ENCODE results near the gene GNG10.
A peak's percentile ranks its signal among the peaks of the same experiment; 100 is the strongest.

Gene GNG10

DNA sequence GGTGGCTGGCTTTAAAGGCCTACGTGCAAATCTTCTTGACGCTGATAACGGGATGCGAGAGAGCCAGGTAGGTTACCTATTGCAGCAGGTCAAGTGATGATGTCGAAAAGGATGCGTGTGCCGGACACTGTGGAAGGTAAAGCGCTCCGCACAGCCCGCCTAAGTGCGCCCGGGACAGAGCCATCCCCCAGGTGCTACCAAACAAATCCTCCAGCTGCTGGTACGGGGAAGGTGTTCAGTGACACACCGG, 30.5 kb upstream of the GNG10 start (continued):
- no peak for TF ChIP-seq BCL11B (tag by site-specific recombination; IDR thresholded peaks at IDR 0.05; ENCODE audit: low read depth)
- TF ChIP-seq ZNF747 (tag by site-specific recombination; IDR thresholded peaks at IDR 0.05): no peak
- no peak for TF ChIP-seq ZNF658 (tag by site-specific recombination; IDR thresholded peaks at IDR 0.05)
- TF ChIP-seq, protein P1, sequence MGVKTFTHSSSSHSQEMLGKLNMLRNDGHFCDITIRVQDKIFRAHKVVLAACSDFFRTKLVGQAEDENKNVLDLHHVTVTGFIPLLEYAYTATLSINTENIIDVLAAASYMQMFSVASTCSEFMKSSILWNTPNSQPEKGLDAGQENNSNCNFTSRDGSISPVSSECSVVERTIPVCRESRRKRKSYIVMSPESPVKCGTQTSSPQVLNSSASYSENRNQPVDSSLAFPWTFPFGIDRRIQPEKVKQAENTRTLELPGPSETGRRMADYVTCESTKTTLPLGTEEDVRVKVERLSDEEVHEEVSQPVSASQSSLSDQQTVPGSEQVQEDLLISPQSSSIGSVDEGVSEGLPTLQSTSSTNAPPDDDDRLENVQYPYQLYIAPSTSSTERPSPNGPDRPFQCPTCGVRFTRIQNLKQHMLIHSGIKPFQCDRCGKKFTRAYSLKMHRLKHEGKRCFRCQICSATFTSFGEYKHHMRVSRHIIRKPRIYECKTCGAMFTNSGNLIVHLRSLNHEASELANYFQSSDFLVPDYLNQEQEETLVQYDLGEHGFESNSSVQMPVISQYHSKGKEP (tag by site-specific recombination; IDR thresholded peaks at IDR 0.05): no peak
- TF ChIP-seq ZNF266 (tag by site-specific recombination; IDR thresholded peaks at IDR 0.05; ENCODE audit: low read depth): no peak
- no peak for TF ChIP-seq ZNF174 (tag by site-specific recombination; IDR thresholded peaks at IDR 0.05)
- TF ChIP-seq ZBTB48 (tag by site-specific recombination; IDR thresholded peaks at IDR 0.05): peak; percentile 54
- TF ChIP-seq ZNF48 (tag by site-specific recombination; IDR thresholded peaks at IDR 0.05): no peak
- TF ChIP-seq ZNF133 (tag by site-specific recombination; IDR thresholded peaks at IDR 0.05): no peak
- TF ChIP-seq ZNF571 (tag by site-specific recombination; IDR thresholded peaks at IDR 0.05): no peak
- peak; percentile 89; the same call in 1 of the 2 replicates for TF ChIP-seq ZNF561 (tag by site-specific recombination; IDR thresholded peaks at IDR 0.05; ENCODE audit: borderline replicate concordance)
- no peak for TF ChIP-seq ZNF16 (tag by site-specific recombination; IDR thresholded peaks at IDR 0.05; ENCODE audit: low read depth)
- TF ChIP-seq, protein P2, sequence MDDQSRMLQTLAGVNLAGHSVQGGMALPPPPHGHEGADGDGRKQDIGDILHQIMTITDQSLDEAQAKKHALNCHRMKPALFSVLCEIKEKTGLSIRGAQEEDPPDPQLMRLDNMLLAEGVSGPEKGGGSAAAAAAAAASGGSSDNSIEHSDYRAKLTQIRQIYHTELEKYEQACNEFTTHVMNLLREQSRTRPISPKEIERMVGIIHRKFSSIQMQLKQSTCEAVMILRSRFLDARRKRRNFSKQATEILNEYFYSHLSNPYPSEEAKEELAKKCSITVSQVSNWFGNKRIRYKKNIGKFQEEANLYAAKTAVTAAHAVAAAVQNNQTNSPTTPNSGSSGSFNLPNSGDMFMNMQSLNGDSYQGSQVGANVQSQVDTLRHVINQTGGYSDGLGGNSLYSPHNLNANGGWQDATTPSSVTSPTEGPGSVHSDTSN (CRISPR knock-in tag; IDR thresholded peaks at IDR 0.05): no peak
- TF ChIP-seq, protein P3, sequence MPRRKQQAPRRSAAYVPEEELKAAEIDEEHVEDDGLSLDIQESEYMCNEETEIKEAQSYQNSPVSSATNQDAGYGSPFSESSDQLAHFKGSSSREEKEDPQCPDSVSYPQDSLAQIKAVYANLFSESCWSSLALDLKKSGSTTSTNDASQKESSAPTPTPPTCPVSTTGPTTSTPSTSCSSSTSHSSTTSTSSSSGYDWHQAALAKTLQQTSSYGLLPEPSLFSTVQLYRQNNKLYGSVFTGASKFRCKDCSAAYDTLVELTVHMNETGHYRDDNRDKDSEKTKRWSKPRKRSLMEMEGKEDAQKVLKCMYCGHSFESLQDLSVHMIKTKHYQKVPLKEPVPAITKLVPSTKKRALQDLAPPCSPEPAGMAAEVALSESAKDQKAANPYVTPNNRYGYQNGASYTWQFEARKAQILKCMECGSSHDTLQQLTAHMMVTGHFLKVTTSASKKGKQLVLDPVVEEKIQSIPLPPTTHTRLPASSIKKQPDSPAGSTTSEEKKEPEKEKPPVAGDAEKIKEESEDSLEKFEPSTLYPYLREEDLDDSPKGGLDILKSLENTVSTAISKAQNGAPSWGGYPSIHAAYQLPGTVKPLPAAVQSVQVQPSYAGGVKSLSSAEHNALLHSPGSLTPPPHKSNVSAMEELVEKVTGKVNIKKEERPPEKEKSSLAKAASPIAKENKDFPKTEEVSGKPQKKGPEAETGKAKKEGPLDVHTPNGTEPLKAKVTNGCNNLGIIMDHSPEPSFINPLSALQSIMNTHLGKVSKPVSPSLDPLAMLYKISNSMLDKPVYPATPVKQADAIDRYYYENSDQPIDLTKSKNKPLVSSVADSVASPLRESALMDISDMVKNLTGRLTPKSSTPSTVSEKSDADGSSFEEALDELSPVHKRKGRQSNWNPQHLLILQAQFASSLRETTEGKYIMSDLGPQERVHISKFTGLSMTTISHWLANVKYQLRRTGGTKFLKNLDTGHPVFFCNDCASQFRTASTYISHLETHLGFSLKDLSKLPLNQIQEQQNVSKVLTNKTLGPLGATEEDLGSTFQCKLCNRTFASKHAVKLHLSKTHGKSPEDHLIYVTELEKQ (tag by site-specific recombination; IDR thresholded peaks at IDR 0.05; ENCODE audit: borderline replicate concordance): no peak
- no peak for TF ChIP-seq ZNF549 (tag by site-specific recombination; IDR thresholded peaks at IDR 0.05)
- TF ChIP-seq ZNF776 (tag by site-specific recombination; IDR thresholded peaks at IDR 0.05; ENCODE audit: borderline replicate concordance): no peak
- TF ChIP-seq, protein P4, sequence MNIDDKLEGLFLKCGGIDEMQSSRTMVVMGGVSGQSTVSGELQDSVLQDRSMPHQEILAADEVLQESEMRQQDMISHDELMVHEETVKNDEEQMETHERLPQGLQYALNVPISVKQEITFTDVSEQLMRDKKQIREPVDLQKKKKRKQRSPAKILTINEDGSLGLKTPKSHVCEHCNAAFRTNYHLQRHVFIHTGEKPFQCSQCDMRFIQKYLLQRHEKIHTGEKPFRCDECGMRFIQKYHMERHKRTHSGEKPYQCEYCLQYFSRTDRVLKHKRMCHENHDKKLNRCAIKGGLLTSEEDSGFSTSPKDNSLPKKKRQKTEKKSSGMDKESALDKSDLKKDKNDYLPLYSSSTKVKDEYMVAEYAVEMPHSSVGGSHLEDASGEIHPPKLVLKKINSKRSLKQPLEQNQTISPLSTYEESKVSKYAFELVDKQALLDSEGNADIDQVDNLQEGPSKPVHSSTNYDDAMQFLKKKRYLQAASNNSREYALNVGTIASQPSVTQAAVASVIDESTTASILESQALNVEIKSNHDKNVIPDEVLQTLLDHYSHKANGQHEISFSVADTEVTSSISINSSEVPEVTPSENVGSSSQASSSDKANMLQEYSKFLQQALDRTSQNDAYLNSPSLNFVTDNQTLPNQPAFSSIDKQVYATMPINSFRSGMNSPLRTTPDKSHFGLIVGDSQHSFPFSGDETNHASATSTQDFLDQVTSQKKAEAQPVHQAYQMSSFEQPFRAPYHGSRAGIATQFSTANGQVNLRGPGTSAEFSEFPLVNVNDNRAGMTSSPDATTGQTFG (tag by site-specific recombination; IDR thresholded peaks at IDR 0.05; ENCODE audit: borderline replicate concordance): no peak
- TF ChIP-seq, protein P5, sequence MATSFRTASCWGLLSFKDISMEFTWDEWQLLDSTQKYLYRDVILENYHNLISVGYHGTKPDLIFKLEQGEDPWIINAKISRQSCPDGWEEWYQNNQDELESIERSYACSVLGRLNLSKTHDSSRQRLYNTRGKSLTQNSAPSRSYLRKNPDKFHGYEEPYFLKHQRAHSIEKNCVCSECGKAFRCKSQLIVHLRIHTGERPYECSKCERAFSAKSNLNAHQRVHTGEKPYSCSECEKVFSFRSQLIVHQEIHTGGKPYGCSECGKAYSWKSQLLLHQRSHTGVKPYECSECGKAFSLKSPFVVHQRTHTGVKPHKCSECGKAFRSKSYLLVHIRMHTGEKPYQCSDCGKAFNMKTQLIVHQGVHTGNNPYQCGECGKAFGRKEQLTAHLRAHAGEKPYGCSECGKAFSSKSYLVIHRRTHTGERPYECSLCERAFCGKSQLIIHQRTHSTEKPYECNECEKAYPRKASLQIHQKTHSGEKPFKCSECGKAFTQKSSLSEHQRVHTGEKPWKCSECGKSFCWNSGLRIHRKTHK (tag by site-specific recombination; IDR thresholded peaks at IDR 0.05): no peak
- TF ChIP-seq, protein P6, sequence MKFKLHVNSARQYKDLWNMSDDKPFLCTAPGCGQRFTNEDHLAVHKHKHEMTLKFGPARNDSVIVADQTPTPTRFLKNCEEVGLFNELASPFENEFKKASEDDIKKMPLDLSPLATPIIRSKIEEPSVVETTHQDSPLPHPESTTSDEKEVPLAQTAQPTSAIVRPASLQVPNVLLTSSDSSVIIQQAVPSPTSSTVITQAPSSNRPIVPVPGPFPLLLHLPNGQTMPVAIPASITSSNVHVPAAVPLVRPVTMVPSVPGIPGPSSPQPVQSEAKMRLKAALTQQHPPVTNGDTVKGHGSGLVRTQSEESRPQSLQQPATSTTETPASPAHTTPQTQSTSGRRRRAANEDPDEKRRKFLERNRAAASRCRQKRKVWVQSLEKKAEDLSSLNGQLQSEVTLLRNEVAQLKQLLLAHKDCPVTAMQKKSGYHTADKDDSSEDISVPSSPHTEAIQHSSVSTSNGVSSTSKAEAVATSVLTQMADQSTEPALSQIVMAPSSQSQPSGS (tag by site-specific recombination; IDR thresholded peaks at IDR 0.05; ENCODE audit: low read depth): no peak
- TF ChIP-seq, protein P7, sequence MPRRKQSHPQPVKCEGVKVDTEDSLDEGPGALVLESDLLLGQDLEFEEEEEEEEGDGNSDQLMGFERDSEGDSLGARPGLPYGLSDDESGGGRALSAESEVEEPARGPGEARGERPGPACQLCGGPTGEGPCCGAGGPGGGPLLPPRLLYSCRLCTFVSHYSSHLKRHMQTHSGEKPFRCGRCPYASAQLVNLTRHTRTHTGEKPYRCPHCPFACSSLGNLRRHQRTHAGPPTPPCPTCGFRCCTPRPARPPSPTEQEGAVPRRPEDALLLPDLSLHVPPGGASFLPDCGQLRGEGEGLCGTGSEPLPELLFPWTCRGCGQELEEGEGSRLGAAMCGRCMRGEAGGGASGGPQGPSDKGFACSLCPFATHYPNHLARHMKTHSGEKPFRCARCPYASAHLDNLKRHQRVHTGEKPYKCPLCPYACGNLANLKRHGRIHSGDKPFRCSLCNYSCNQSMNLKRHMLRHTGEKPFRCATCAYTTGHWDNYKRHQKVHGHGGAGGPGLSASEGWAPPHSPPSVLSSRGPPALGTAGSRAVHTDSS (tag by site-specific recombination; IDR thresholded peaks at IDR 0.05): no peak
- TF ChIP-seq ZNF585B (tag by site-specific recombination; IDR thresholded peaks at IDR 0.05): no peak
- TF ChIP-seq, protein P8, sequence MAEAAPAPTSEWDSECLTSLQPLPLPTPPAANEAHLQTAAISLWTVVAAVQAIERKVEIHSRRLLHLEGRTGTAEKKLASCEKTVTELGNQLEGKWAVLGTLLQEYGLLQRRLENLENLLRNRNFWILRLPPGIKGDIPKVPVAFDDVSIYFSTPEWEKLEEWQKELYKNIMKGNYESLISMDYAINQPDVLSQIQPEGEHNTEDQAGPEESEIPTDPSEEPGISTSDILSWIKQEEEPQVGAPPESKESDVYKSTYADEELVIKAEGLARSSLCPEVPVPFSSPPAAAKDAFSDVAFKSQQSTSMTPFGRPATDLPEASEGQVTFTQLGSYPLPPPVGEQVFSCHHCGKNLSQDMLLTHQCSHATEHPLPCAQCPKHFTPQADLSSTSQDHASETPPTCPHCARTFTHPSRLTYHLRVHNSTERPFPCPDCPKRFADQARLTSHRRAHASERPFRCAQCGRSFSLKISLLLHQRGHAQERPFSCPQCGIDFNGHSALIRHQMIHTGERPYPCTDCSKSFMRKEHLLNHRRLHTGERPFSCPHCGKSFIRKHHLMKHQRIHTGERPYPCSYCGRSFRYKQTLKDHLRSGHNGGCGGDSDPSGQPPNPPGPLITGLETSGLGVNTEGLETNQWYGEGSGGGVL (tag by site-specific recombination; IDR thresholded peaks at IDR 0.05): no peak
- TF ChIP-seq ZNF292 (tag by site-specific recombination; IDR thresholded peaks at IDR 0.05; ENCODE audit: borderline replicate concordance, low read depth): no peak
- no peak for TF ChIP-seq HOXC10 (CRISPR knock-in tag; IDR thresholded peaks at IDR 0.05)
- TF ChIP-seq, protein P9, sequence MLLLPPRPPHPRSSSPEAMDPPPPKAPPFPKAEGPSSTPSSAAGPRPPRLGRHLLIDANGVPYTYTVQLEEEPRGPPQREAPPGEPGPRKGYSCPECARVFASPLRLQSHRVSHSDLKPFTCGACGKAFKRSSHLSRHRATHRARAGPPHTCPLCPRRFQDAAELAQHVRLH (tag by site-specific recombination; IDR thresholded peaks at IDR 0.05): peak; percentile 99
